ENCODE data around the gene MYRFL. TPM values are rescaled to one million over a fixed set of nuclear protein-coding genes. Genes with fewer than 3 reads are reported as not detected.
A peak's percentile ranks its signal among the peaks of the same experiment; 100 is the strongest.
"Not testable (repeated sequence)": the region's sequence is repeated elsewhere in the genome, so short reads cannot be mapped to it uniquely, and the experiment has no call there.

MYRFL gene
- total RNA-seq, 1 experiment from 2014 or later: not detected

- DNase-seq (ENCODE audit: extremely low read depth, low read depth): no peak
These were observed 157.0 kb downstream of the MYRFL start for GRCh38 chr12:69981881-69982475.

- no peak for DNase-seq (ENCODE audit: extremely low read depth, low read depth)
These were observed 159.2 kb downstream of the MYRFL start for GRCh38 chr12:69984241-69984640.

- DNase-seq (ENCODE audit: extremely low read depth, low read depth): peak; percentile 16
These were observed 160.6 kb downstream of the MYRFL start for GRCh38 chr12:69985656-69986055.

GRCh38 chr12:69986114-69986513 is 161.1 kb downstream of the MYRFL start:
- DNase-seq (ENCODE audit: extremely low read depth, low read depth): no peak

- DNase-seq (ENCODE audit: extremely low read depth, low read depth): peak; percentile 34
These were observed 162.6 kb downstream of the MYRFL start for GRCh38 chr12:69987579-69988091.

- DNase-seq (ENCODE audit: extremely low read depth, low read depth): no peak
These were observed 163.7 kb downstream of the MYRFL start for GRCh38 chr12:69988481-69989321.

- DNase-seq (ENCODE audit: extremely low read depth, low read depth): no peak
These were observed 166.8 kb downstream of the MYRFL start for GRCh38 chr12:69991690-69992288.

GRCh38 chr12:69993433-69993832 is 168.4 kb downstream of the MYRFL start:
- no peak for DNase-seq (ENCODE audit: extremely low read depth, low read depth)

GRCh38 chr12:69994086-69994485 is 169.1 kb downstream of the MYRFL start:
- DNase-seq (ENCODE audit: extremely low read depth, low read depth): not testable (repeated sequence)

- no peak for DNase-seq (ENCODE audit: extremely low read depth, low read depth)
These were observed 169.7 kb downstream of the MYRFL start for GRCh38 chr12:69994724-69995173.

GRCh38 chr12:69996241-69996640 is 171.2 kb downstream of the MYRFL start:
- DNase-seq (ENCODE audit: extremely low read depth, low read depth): no peak

GRCh38 chr12:69996722-69997121 is 171.7 kb downstream of the MYRFL start:
- DNase-seq (ENCODE audit: extremely low read depth, low read depth): no peak

- DNase-seq (ENCODE audit: extremely low read depth, low read depth): no peak
These were observed 173.0 kb downstream of the MYRFL start for GRCh38 chr12:69998011-69998410.

GRCh38 chr12:69998922-69999321 is 173.9 kb downstream of the MYRFL start:
- no peak for DNase-seq (ENCODE audit: extremely low read depth, low read depth)

- DNase-seq (ENCODE audit: extremely low read depth, low read depth): no peak
These were observed 174.5 kb downstream of the MYRFL start for GRCh38 chr12:69999561-69999960.

- no peak for DNase-seq (ENCODE audit: extremely low read depth, low read depth)
These were observed 177.3 kb downstream of the MYRFL start for GRCh38 chr12:70002097-70002911.

GRCh38 chr12:70002912-70003255 is 177.9 kb downstream of the MYRFL start:
- DNase-seq (ENCODE audit: extremely low read depth, low read depth): no peak

GRCh38 chr12:70005864-70006618 is 181.0 kb downstream of the MYRFL start:
- DNase-seq (ENCODE audit: extremely low read depth, low read depth): no peak

- DNase-seq (ENCODE audit: extremely low read depth, low read depth): no peak
These were observed 181.6 kb downstream of the MYRFL start for GRCh38 chr12:70006619-70006973.

GRCh38 chr12:70007687-70008086 is 182.7 kb downstream of the MYRFL start:
- no peak for DNase-seq (ENCODE audit: extremely low read depth, low read depth)

Measured in NCI-H460 (cell line).